Eye (tissue), 1 donor: ENCODE measurements around the gene LIM2.

Source experiments
- DNase-seq: peaks from one replicate; pipeline ENCODE4 v3.0.0-alpha.2; 2015

Gene LIM2

GRCh38 chr19:51365211-51365964 lies 22.4 kb downstream of the LIM2 start:
- DNase-seq = peak; percentile 54

- no peak for DNase-seq
Measured at GRCh38 chr19:51364200-51365106, 23.3 kb downstream of the LIM2 start.

- DNase-seq = no peak
Measured at GRCh38 chr19:51361239-51361638, 26.5 kb downstream of the LIM2 start.

GRCh38 chr19:51359294-51359693 lies 28.5 kb downstream of the LIM2 start:
- DNase-seq = peak; percentile 16

GRCh38 chr19:51357952-51358351 lies 29.8 kb downstream of the LIM2 start:
- no peak for DNase-seq

GRCh38 chr19:51356159-51356801 lies 31.5 kb downstream of the LIM2 start:
- no peak for DNase-seq

- peak; percentile 96 for DNase-seq
Measured at GRCh38 chr19:51354742-51355148, 33.0 kb downstream of the LIM2 start.

- DNase-seq = peak; percentile 90
Measured at GRCh38 chr19:51354103-51354741, 33.6 kb downstream of the LIM2 start.

- DNase-seq = no peak
Measured at GRCh38 chr19:51352783-51353360, 34.9 kb downstream of the LIM2 start.

- no peak for DNase-seq
Measured at GRCh38 chr19:51351266-51351990, 36.3 kb downstream of the LIM2 start.

- no peak for DNase-seq
Measured at GRCh38 chr19:51347209-51347928, 40.4 kb downstream of the LIM2 start.

- no peak for DNase-seq
Measured at GRCh38 chr19:51346742-51347141, 41.0 kb downstream of the LIM2 start.

- no peak for DNase-seq
Measured at GRCh38 chr19:51345076-51345620, 42.6 kb downstream of the LIM2 start.

GRCh38 chr19:51342631-51343569 lies 44.9 kb downstream of the LIM2 start:
- no peak for DNase-seq

GRCh38 chr19:51341976-51342580 lies 45.7 kb downstream of the LIM2 start, which contains the start of gene VSIG10L:
TSS of gene VSIG10L (minus strand) at chr19:51342139. CDS start at chr19:51342124, 15 bp downstream.
- DNase-seq = no peak

GRCh38 chr19:51341066-51341465 lies 46.7 kb downstream of the LIM2 start:
- no peak for DNase-seq

GRCh38 chr19:51339687-51340656 lies 47.8 kb downstream of the LIM2 start:
- DNase-seq = peak; percentile 97

GRCh38 chr19:51339313-51339686 lies 48.5 kb downstream of the LIM2 start:
- no peak for DNase-seq
